Stimulated activated naive CD8-positive, alpha-beta T cell treated with anti-CD3 and anti-CD28 coated beads, Interleukin-15, Interleukin-2, amounts not matched to agents 100 ng/mL and 50 ng/mL, for 24 hours (primary cell): ENCODE data around the gene TGM2.

ENCODE experiments used
- H3K27ac Mint-ChIP-seq: one replicate; pipeline ENCODE4 v1.8.0; 2021; ENCODE audit warnings: mild to moderate bottlenecking, mixed read lengths
- H3K27me3 Mint-ChIP-seq: one replicate; pipeline ENCODE4 v1.8.0; 2021; ENCODE audit warnings: mixed read lengths
- H3K36me3 Mint-ChIP-seq: one replicate; pipeline ENCODE4 v1.8.0; 2021; ENCODE audit warnings: low read depth, mixed read lengths
- H3K4me1 Mint-ChIP-seq: one replicate; pipeline ENCODE4 v1.8.0; 2021; ENCODE audit warnings: low read depth, mixed read lengths
- H3K4me3 Mint-ChIP-seq: one replicate; pipeline ENCODE4 v1.8.0; 2021; ENCODE audit warnings: mild to moderate bottlenecking, mixed read lengths
- H3K9me3 Mint-ChIP-seq: one replicate; pipeline ENCODE4 v1.8.0; 2021; ENCODE audit warnings: mixed read lengths

Gene TGM2

GRCh38 chr20:38192323-38192885 is 27.3 kb upstream of the TGM2 start:
- H3K4me1 Mint-ChIP-seq: no peaks in the 10 kb centered on the region

GRCh38 chr20:38191654-38192053 is 26.6 kb upstream of the TGM2 start:
- Mint-ChIP-seq H3K4me1 (no peaks in the 10 kb centered on the region), H3K27ac (no peak overlapping the region), H3K27me3 (peaks cover 23% of the 10 kb centered on the region), H3K36me3 (no peaks in the 10 kb centered on the region), H3K9me3 (peaks cover 4% of the 10 kb centered on the region), H3K4me3 (no peak overlapping the region)

More at GRCh38 chr20:38192323-38192885, 27.3 kb upstream of the TGM2 start:
- Mint-ChIP-seq H3K4me3 (no peak overlapping the region), H3K9me3 (peaks cover 4% of the 10 kb centered on the region), H3K27me3 (peaks cover 23% of the 10 kb centered on the region), H3K27ac (no peak overlapping the region), H3K36me3 (no peaks in the 10 kb centered on the region)

GRCh38 chr20:38190936-38191371 is 25.9 kb upstream of the TGM2 start:
- H3K27ac Mint-ChIP-seq: no peak overlapping the region
- peaks cover 4% of the 10 kb centered on the region for H3K9me3 Mint-ChIP-seq
- no peak overlapping the region for H3K4me3 Mint-ChIP-seq
- H3K27me3 Mint-ChIP-seq: peaks cover 24% of the 10 kb centered on the region
- no peaks in the 10 kb centered on the region for H3K36me3 Mint-ChIP-seq
- H3K4me1 Mint-ChIP-seq: no peaks in the 10 kb centered on the region

- H3K36me3 Mint-ChIP-seq: no peaks in the 10 kb centered on the region
- no peaks in the 10 kb centered on the region for H3K4me1 Mint-ChIP-seq
- H3K27ac Mint-ChIP-seq: no peak overlapping the region
- H3K9me3 Mint-ChIP-seq: peaks cover 4% of the 10 kb centered on the region
- H3K27me3 Mint-ChIP-seq: peaks cover 29% of the 10 kb centered on the region
- no peak overlapping the region for H3K4me3 Mint-ChIP-seq
Measured at GRCh38 chr20:38190166-38190565, 25.1 kb upstream of the TGM2 start.

- Mint-ChIP-seq H3K4me3 (no peak overlapping the region), H3K36me3 (no peaks in the 10 kb centered on the region), H3K27ac (no peak overlapping the region), H3K27me3 (peaks cover 32% of the 10 kb centered on the region), H3K4me1 (no peaks in the 10 kb centered on the region), H3K9me3 (no peaks in the 10 kb centered on the region)
Measured at GRCh38 chr20:38187517-38187916, 22.4 kb upstream of the TGM2 start.

GRCh38 chr20:38186788-38187221 is 21.7 kb upstream of the TGM2 start:
- peaks cover 32% of the 10 kb centered on the region for H3K27me3 Mint-ChIP-seq
- H3K4me1 Mint-ChIP-seq: no peaks in the 10 kb centered on the region
- no peak overlapping the region for H3K27ac Mint-ChIP-seq
- H3K9me3 Mint-ChIP-seq: no peaks in the 10 kb centered on the region
- H3K4me3 Mint-ChIP-seq: no peak overlapping the region
- H3K36me3 Mint-ChIP-seq: no peaks in the 10 kb centered on the region

GRCh38 chr20:38184101-38184500 is 19.0 kb upstream of the TGM2 start:
- H3K27ac Mint-ChIP-seq: no peak overlapping the region
- H3K4me1 Mint-ChIP-seq: no peaks in the 10 kb centered on the region
- H3K4me3 Mint-ChIP-seq: no peak overlapping the region
- H3K36me3 Mint-ChIP-seq: no peaks in the 10 kb centered on the region
- no peaks in the 10 kb centered on the region for H3K9me3 Mint-ChIP-seq
- H3K27me3 Mint-ChIP-seq: peaks cover 23% of the 10 kb centered on the region

- Mint-ChIP-seq H3K4me3 (no peak overlapping the region), H3K27ac (no peak overlapping the region), H3K4me1 (no peaks in the 10 kb centered on the region), H3K9me3 (no peaks in the 10 kb centered on the region), H3K36me3 (no peaks in the 10 kb centered on the region), H3K27me3 (peaks cover 24% of the 10 kb centered on the region)
Measured at GRCh38 chr20:38181971-38182370, 16.9 kb upstream of the TGM2 start.

GRCh38 chr20:38181207-38181801 is 16.2 kb upstream of the TGM2 start:
- Mint-ChIP-seq H3K4me3 (no peak overlapping the region), H3K27ac (no peak overlapping the region), H3K4me1 (no peaks in the 10 kb centered on the region), H3K36me3 (no peaks in the 10 kb centered on the region), H3K9me3 (no peaks in the 10 kb centered on the region), H3K27me3 (peaks cover 24% of the 10 kb centered on the region)

- no peak overlapping the region for H3K27ac Mint-ChIP-seq
- peaks cover 22% of the 10 kb centered on the region for H3K27me3 Mint-ChIP-seq
- no peak overlapping the region for H3K4me3 Mint-ChIP-seq
- no peaks in the 10 kb centered on the region for H3K9me3 Mint-ChIP-seq
- H3K36me3 Mint-ChIP-seq: no peaks in the 10 kb centered on the region
- H3K4me1 Mint-ChIP-seq: no peaks in the 10 kb centered on the region
Measured at GRCh38 chr20:38180781-38181180, 15.7 kb upstream of the TGM2 start.

- no peak overlapping the region for H3K4me3 Mint-ChIP-seq
- peaks cover 15% of the 10 kb centered on the region for H3K27me3 Mint-ChIP-seq
- H3K4me1 Mint-ChIP-seq: no peaks in the 10 kb centered on the region
- no peak overlapping the region for H3K27ac Mint-ChIP-seq
- no peaks in the 10 kb centered on the region for H3K36me3 Mint-ChIP-seq
- H3K9me3 Mint-ChIP-seq: no peaks in the 10 kb centered on the region
Measured at GRCh38 chr20:38179846-38180245, 14.8 kb upstream of the TGM2 start.

GRCh38 chr20:38178581-38178980 is 13.5 kb upstream of the TGM2 start:
- Mint-ChIP-seq H3K9me3 (no peaks in the 10 kb centered on the region), H3K27me3 (peaks cover 10% of the 10 kb centered on the region)

GRCh38 chr20:38178065-38178491 is 13.0 kb upstream of the TGM2 start:
- no peaks in the 10 kb centered on the region for H3K9me3 Mint-ChIP-seq
- H3K36me3 Mint-ChIP-seq: no peaks in the 10 kb centered on the region
- H3K4me1 Mint-ChIP-seq: no peaks in the 10 kb centered on the region
- H3K27me3 Mint-ChIP-seq: peaks cover 10% of the 10 kb centered on the region
- no peak overlapping the region for H3K4me3 Mint-ChIP-seq
- no peak overlapping the region for H3K27ac Mint-ChIP-seq

More at GRCh38 chr20:38178581-38178980, 13.5 kb upstream of the TGM2 start:
- no peak overlapping the region for H3K27ac Mint-ChIP-seq
- H3K4me3 Mint-ChIP-seq: no peak overlapping the region
- H3K4me1 Mint-ChIP-seq: no peaks in the 10 kb centered on the region
- H3K36me3 Mint-ChIP-seq: no peaks in the 10 kb centered on the region

GRCh38 chr20:38177201-38177600 is 12.1 kb upstream of the TGM2 start:
- no peaks in the 10 kb centered on the region for H3K4me1 Mint-ChIP-seq
- no peaks in the 10 kb centered on the region for H3K9me3 Mint-ChIP-seq
- H3K27me3 Mint-ChIP-seq: peaks cover 13% of the 10 kb centered on the region
- H3K27ac Mint-ChIP-seq: no peak overlapping the region
- H3K4me3 Mint-ChIP-seq: no peak overlapping the region
- no peaks in the 10 kb centered on the region for H3K36me3 Mint-ChIP-seq

- Mint-ChIP-seq H3K27ac (no peak overlapping the region), H3K4me3 (no peak overlapping the region), H3K36me3 (no peaks in the 10 kb centered on the region), H3K27me3 (peaks cover 22% of the 10 kb centered on the region), H3K4me1 (no peaks in the 10 kb centered on the region), H3K9me3 (no peaks in the 10 kb centered on the region)
Measured at GRCh38 chr20:38175304-38176180, 10.5 kb upstream of the TGM2 start.
